Neural crest cell (in vitro differentiated cells): ENCODE results near the gene PRMT1. TPM values are rescaled to one million over a fixed set of nuclear protein-coding genes. Genes with fewer than 3 reads are reported as not detected.
A peak's percentile ranks its signal among the peaks of the same experiment; 100 is the strongest.

ENCODE experiments used
- DNase-seq: peaks from one replicate; pipeline ENCODE4 v3.0.0; 2021; ENCODE audit warnings: low read depth, mixed read lengths, low spot score
- H3K27ac Mint-ChIP-seq: one replicate; pipeline ENCODE4 v1.8.0; 2021; ENCODE audit warnings: mild to moderate bottlenecking, mixed read lengths; ENCODE audit not compliant: unreplicated experiment
- H3K27me3 Mint-ChIP-seq: 2 replicates; pipeline ENCODE4 v1.8.0; 2021; ENCODE audit warnings: low read depth, mild to moderate bottlenecking, mixed read lengths
- H3K36me3 Mint-ChIP-seq: 2 replicates; pipeline ENCODE4 v1.8.0; 2021; ENCODE audit warnings: low read depth, mild to moderate bottlenecking, mixed read lengths
- H3K4me1 Mint-ChIP-seq: 2 replicates; pipeline ENCODE4 v1.8.0; 2021; ENCODE audit warnings: mixed read lengths
- H3K4me3 Mint-ChIP-seq: one replicate; pipeline ENCODE4 v1.8.0; 2021; ENCODE audit warnings: mild to moderate bottlenecking, mixed read lengths
- H3K9me3 Mint-ChIP-seq: 2 replicates; pipeline ENCODE4 v1.8.0; 2021; ENCODE audit warnings: mixed read lengths
- total RNA-seq: library from RNA; stranded (reverse); gene quantifications from 2 replicates; pipeline ENCODE4 v1.2.1, GENCODE V29; 2021
- TF ChIP-seq, protein P1 (sequence below): fragments of 200-600 bp; sonication (generic); conservative IDR thresholded peaks from 2 replicates; pipeline ENCODE4 v1.5.0; 2021; ENCODE audit warnings: antibody characterized with exemption, mild to moderate bottlenecking

The PRMT1 gene
- total RNA-seq, 1 donor from 2014 or later: 470 TPM

DNA sequence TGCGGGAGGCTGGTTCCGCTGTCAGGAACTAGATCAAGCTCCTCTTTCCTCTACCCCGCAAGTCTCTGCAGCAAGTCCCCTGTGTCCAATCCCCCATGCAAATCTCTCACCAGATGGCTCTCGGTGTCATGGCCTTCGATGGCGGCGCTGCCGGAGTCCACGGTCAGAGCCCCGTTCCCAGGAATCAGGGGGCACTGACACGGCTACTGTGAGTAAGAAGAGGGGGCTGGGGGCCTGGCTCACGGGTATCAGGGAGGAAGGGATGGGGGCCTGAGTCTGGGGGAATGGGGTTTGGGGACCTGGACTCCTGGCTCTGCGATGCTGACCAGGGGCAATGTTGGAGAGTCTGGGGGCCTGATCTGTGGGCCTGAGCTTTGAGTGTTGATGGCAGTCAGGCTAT is 31.1 kb upstream of the PRMT1 start:
- Mint-ChIP-seq H3K4me1 (peaks cover 30% of the 10 kb centered on the region), H3K27me3 (no peaks in the 10 kb centered on the region), H3K9me3 (no peaks in the 10 kb centered on the region), H3K36me3 (peaks cover 5% of the 10 kb centered on the region), H3K4me3 (no peak overlapping the region), H3K27ac (no peak overlapping the region)
- TF ChIP-seq, protein P1, sequence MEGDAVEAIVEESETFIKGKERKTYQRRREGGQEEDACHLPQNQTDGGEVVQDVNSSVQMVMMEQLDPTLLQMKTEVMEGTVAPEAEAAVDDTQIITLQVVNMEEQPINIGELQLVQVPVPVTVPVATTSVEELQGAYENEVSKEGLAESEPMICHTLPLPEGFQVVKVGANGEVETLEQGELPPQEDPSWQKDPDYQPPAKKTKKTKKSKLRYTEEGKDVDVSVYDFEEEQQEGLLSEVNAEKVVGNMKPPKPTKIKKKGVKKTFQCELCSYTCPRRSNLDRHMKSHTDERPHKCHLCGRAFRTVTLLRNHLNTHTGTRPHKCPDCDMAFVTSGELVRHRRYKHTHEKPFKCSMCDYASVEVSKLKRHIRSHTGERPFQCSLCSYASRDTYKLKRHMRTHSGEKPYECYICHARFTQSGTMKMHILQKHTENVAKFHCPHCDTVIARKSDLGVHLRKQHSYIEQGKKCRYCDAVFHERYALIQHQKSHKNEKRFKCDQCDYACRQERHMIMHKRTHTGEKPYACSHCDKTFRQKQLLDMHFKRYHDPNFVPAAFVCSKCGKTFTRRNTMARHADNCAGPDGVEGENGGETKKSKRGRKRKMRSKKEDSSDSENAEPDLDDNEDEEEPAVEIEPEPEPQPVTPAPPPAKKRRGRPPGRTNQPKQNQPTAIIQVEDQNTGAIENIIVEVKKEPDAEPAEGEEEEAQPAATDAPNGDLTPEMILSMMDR: no peak
- DNase-seq: no peak

DNA sequence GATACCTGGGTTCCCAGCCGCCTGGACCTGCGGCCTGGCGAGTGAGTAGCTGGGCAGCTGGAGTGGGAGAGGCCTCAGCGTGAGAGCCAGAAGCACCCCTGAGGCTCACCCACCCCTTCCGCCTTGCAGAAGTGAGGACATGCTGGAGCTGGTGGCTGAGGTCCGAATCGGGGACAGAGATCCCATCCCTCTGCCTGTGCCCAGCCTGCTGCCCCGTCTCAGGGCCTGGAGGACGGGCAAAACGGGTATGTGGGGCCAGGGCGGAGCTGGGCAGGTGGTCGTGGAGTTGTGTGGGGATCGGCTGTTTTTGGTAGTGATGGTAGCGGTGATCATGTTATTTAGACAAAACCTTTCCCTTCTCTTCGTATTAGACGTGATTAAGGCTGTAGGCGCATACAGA is 30.5 kb upstream of the PRMT1 start:
- Mint-ChIP-seq H3K9me3 (no peaks in the 10 kb centered on the region), H3K4me1 (peaks cover 26% of the 10 kb centered on the region), H3K27ac (no peak overlapping the region), H3K4me3 (peak overlapping the region; percentile 61), H3K27me3 (no peaks in the 10 kb centered on the region), H3K36me3 (peaks cover 5% of the 10 kb centered on the region)
- DNase-seq: no peak
- TF ChIP-seq, protein P1: no peak

DNA sequence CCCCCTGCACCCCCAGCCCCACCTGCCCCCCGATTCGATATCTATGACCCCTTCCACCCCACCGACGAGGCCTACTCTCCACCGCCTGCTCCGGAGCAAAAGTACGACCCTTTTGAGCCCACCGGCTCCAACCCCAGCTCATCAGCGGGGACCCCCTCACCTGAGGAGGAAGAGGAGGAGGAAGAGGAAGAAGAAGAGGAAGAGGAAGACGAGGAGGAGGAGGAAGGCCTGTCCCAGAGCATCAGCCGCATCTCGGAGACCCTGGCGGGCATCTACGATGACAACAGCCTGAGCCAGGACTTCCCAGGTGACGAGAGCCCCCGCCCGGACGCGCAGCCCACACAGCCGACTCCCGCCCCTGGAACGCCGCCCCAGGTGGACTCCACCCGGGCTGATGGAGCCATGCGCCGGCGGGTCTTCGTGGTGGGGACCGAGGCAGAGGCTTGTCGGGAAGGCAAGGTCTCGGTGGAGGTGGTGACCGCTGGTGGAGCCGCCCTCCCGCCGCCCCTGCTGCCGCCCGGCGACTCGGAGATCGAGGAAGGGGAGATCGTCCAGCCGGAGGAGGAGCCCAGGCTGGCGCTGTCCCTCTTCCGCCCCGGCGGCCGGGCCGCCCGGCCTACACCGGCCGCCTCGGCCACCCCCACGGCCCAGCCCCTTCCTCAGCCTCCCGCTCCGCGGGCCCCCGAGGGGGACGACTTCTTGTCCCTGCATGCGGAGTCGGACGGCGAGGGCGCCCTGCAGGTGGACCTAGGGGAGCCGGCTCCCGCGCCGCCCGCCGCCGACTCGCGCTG is 25.8 kb upstream of the PRMT1 start:
- H3K9me3 Mint-ChIP-seq: no peaks in the 10 kb centered on the region
- peaks cover 3% of the 10 kb centered on the region for H3K36me3 Mint-ChIP-seq
- H3K4me1 Mint-ChIP-seq: no peaks in the 10 kb centered on the region
- H3K27ac Mint-ChIP-seq: no peak overlapping the region
- H3K27me3 Mint-ChIP-seq: no peaks in the 10 kb centered on the region
- TF ChIP-seq, protein P1: no peak
- H3K4me3 Mint-ChIP-seq: no peak overlapping the region
- no peak for DNase-seq

DNA sequence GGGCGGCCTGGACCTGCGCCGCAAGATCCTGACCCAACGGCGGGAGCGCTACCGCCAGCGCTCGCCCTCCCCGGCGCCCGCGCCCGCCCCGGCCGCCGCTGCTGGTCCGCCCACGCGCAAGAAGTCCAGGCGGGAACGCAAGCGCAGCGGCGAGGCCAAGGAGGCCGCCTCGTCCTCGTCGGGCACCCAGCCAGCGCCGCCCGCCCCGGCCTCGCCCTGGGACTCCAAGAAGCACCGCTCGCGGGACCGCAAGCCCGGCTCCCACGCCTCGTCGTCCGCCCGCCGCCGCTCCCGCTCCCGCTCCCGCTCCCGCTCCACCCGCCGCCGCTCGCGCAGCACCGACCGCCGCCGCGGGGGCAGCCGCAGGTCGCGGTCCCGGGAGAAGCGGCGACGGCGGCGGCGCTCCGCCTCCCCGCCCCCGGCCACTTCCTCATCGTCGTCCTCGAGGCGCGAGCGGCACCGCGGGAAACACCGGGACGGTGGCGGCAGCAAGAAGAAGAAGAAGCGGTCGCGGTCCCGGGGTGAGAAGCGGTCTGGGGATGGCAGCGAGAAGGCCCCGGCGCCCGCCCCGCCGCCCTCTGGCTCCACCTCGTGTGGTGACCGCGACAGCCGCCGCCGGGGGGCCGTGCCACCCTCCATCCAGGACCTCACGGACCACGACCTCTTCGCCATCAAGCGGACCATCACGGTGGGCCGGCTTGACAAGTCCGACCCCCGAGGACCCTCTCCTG is 25.1 kb upstream of the PRMT1 start:
- no peak overlapping the region for H3K27ac Mint-ChIP-seq
- no peaks in the 10 kb centered on the region for H3K27me3 Mint-ChIP-seq
- TF ChIP-seq, protein P1: no peak
- DNase-seq: no peak
- H3K4me3 Mint-ChIP-seq: no peak overlapping the region
- no peaks in the 10 kb centered on the region for H3K4me1 Mint-ChIP-seq
- H3K36me3 Mint-ChIP-seq: peaks cover 6% of the 10 kb centered on the region
- no peaks in the 10 kb centered on the region for H3K9me3 Mint-ChIP-seq

DNA sequence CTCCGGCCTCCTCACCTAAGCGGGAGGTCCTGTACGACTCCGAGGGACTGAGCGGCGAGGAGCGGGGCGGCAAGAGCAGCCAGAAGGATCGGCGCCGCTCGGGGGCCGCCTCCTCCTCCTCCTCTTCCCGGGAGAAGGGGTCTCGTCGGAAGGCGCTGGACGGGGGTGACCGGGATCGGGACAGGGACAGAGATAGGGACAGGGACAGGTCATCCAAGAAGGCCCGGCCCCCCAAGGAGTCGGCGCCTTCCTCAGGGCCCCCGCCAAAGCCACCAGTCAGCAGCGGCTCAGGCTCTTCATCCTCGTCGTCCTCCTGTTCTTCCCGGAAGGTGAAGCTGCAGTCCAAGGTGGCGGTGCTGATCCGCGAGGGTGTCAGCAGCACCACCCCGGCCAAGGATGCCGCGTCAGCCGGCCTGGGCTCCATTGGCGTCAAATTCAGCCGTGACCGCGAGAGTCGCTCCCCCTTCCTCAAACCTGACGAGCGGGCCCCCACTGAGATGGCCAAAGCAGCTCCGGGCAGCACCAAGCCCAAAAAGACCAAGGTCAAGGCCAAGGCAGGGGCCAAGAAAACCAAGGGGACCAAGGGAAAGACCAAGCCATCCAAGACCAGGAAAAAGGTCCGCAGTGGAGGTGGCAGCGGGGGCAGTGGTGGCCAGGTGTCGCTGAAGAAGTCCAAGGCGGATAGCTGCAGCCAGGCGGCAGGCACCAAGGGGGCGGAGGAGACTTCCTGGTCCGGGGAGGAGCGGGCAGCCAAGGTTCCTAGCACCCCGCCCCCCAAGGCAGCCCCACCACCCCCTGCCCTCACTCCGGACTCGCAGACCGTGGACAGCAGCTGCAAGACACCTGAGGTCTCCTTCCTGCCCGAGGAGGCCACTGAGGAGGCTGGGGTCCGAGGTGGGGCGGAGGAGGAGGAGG is 24.3 kb upstream of the PRMT1 start:
- Mint-ChIP-seq H3K27me3 (no peaks in the 10 kb centered on the region), H3K4me1 (no peaks in the 10 kb centered on the region), H3K9me3 (no peaks in the 10 kb centered on the region), H3K27ac (no peak overlapping the region), H3K36me3 (peaks cover 6% of the 10 kb centered on the region), H3K4me3 (no peak overlapping the region)
- TF ChIP-seq, protein P1: no peak
- no peak for DNase-seq
